ENCODE measurements around the gene ZNF57. TPM values are rescaled to one million over a fixed set of nuclear protein-coding genes. Genes with fewer than 3 reads are reported as not detected.
A peak's percentile ranks its signal among the peaks of the same experiment; 100 is the strongest.

Gene ZNF57
- total RNA-seq, 4 donors from 2014 or later = 3.2 to 7.7 (median 5.3) TPM

- intact Hi-C loops (cut with DNase I; ENCODE audit: low total_unique reads) = no loop called here
- no peak overlapping the region for H3K27ac ChIP-seq
- H3K27me3 ChIP-seq = no peaks in the 10 kb centered on the region
- TF ChIP-seq POLR2A (IDR thresholded peaks at IDR 0.05) (no peak), CTCF (IDR thresholded peaks at IDR 0.05) (no peak)
- H3K4me1 ChIP-seq = no peaks in the 10 kb centered on the region
- no peaks in the 10 kb centered on the region for H3K36me3 ChIP-seq
- peaks cover 0 to 45% of the 10 kb centered on the region in 2 donors for H3K9me3 ChIP-seq
- DNase-seq = no peak
- H3K4me3 ChIP-seq = no peak overlapping the region
Observed at GRCh38 chr19:2856457-2857050, 44.2 kb upstream of the ZNF57 start.

GRCh38 chr19:2858864-2859263 is 41.9 kb upstream of the ZNF57 start:
- intact Hi-C loops (cut with DNase I; ENCODE audit: low total_unique reads) = no loop called here
- no peak for TF ChIP-seq CTCF (IDR thresholded peaks at IDR 0.05)
- TF ChIP-seq POLR2A (IDR thresholded peaks at IDR 0.05) = no peak
- H3K36me3 ChIP-seq = no peaks in the 10 kb centered on the region
- no peak overlapping the region for H3K4me3 ChIP-seq
- no peaks in the 10 kb centered on the region for H3K4me1 ChIP-seq
- no peak for DNase-seq
- no peaks in the 10 kb centered on the region for H3K27me3 ChIP-seq
- H3K9me3 ChIP-seq = peaks cover 0 to 22% of the 10 kb centered on the region in 2 donors
- H3K27ac ChIP-seq = no peak overlapping the region

GRCh38 chr19:2863816-2864215 is 36.9 kb upstream of the ZNF57 start:
- Histone ChIP-seq H3K4me3 (no peak overlapping the region), H3K27ac (no peak overlapping the region), H3K9me3 (no peaks in the 10 kb centered on the region), H3K4me1 (no peaks in the 10 kb centered on the region), H3K27me3 (no peaks in the 10 kb centered on the region), H3K36me3 (no peaks in the 10 kb centered on the region)
- TF ChIP-seq CTCF (IDR thresholded peaks at IDR 0.05) = no peak
- intact Hi-C loops (cut with DNase I; ENCODE audit: low total_unique reads) = no loop called here
- no peak for DNase-seq

GRCh38 chr19:2865334-2866100 is 35.2 kb upstream of the ZNF57 start:
- intact Hi-C loops (cut with DNase I; ENCODE audit: low total_unique reads) = no loop called here
- DNase-seq = no peak
- no peak overlapping the region for H3K27ac ChIP-seq
- H3K4me3 ChIP-seq = no peak overlapping the region
- H3K27me3 ChIP-seq = no peaks in the 10 kb centered on the region
- no peaks in the 10 kb centered on the region for H3K9me3 ChIP-seq
- H3K4me1 ChIP-seq = no peaks in the 10 kb centered on the region
- no peaks in the 10 kb centered on the region for H3K36me3 ChIP-seq
- TF ChIP-seq POLR2A (IDR thresholded peaks at IDR 0.05) (no peak), CTCF (IDR thresholded peaks at IDR 0.05) (no peak)

- intact Hi-C loops (cut with DNase I; ENCODE audit: low total_unique reads) = no loop called here
- Histone ChIP-seq H3K36me3 (no peaks in the 10 kb centered on the region), H3K9me3 (no peaks in the 10 kb centered on the region), H3K27ac (no peak overlapping the region), H3K4me1 (no peaks in the 10 kb centered on the region), H3K27me3 (no peaks in the 10 kb centered on the region), H3K4me3 (peak overlapping the region in 1 of 2 donors; percentile 18)
- DNase-seq = no peak
- TF ChIP-seq CTCF (IDR thresholded peaks at IDR 0.05) (no peak), POLR2A (IDR thresholded peaks at IDR 0.05) (no peak)
Observed at GRCh38 chr19:2866495-2867024, 34.2 kb upstream of the ZNF57 start.

Data from uterus (tissue), 4 donors.